Cardiac septum (tissue), 1 donor: ENCODE data around the gene FNTB. TPM values are rescaled to one million over a fixed set of nuclear protein-coding genes. Genes with fewer than 3 reads are reported as not detected.
A peak's percentile ranks its signal among the peaks of the same experiment; 100 is the strongest.

ENCODE experiments used
- DNase-seq: peaks from one replicate; pipeline ENCODE4 v3.0.0-alpha.2; 2020; ENCODE audit warnings: low spot score
- intact Hi-C: fragments of 100-400 bp; cut with DNase I; formaldehyde crosslinking; loops from one replicate; pipeline ENCODE4 v1.14.0; 2022
- long read RNA-seq: library from polyadenylated mRNA; unstranded; transcript quantifications from one replicate; pipeline ENCODE4 v2.0.0, GENCODE V29; 2021
- total RNA-seq: library from RNA; stranded (reverse); fragmentation: NEBNext Ultra II Directional; extraction: Animal tissue kit (Norgen Biotek cat#: 25700); gene quantifications from one replicate; pipeline ENCODE4 v1.2.1, GENCODE V29; 2021
- donor health status: DM: no; HTN: no; CAD: no.

Gene FNTB
- total RNA-seq: 18.7 TPM
- long read RNA-seq, transcript FNTB-208 (3 exons, 530 nt): minor isoform, 6 of 35 reads
- long read RNA-seq, transcript FNTB-201 (12 exons, 2,834 nt): major isoform, 21 of 35 reads
- long read RNA-seq, partial matches to known transcripts: 2 of 35 reads
- long read RNA-seq, other reads (novel, unspliced or antisense): 5 of 35 reads

- DNase-seq: peak; percentile 99
Measured at GRCh38 chr14:64986648-64987437, at the start of gene FNTB. FNTB (plus strand) TSS chr14:64986895; CDS start chr14:64986954, 59 bp downstream.

GRCh38 chr14:64937171-64937820, 49.4 kb upstream of the FNTB start:
- no peak for DNase-seq
- intact Hi-C loops: no loop called here

More at GRCh38 chr14:64986648-64987437, at the start of gene FNTB:
- intact Hi-C loops: loop anchor here (2.0 kb wide), 3 partner anchors 34 to 426 kb away; partner anchors contain the start of genes FUT8 and MAX

GRCh38 chr14:64937821-64938193, 48.9 kb upstream of the FNTB start:
- intact Hi-C loops: no loop called here
- DNase-seq: no peak

GRCh38 chr14:64938972-64939816, 47.5 kb upstream of the FNTB start:
- intact Hi-C loops: no loop called here
- DNase-seq: peak; percentile 19

GRCh38 chr14:64939817-64940190, 46.9 kb upstream of the FNTB start:
- intact Hi-C loops: no loop called here
- DNase-seq: no peak

- no peak for DNase-seq
- intact Hi-C loops: no loop called here
Measured at GRCh38 chr14:64940336-64940910, 46.3 kb upstream of the FNTB start.

- peak; percentile 68 for DNase-seq
- intact Hi-C loops: no loop called here
Measured at GRCh38 chr14:64942531-64943111, 44.1 kb upstream of the FNTB start, which contains the start of gene GPX2. GPX2 (minus strand) TSS chr14:64942745; CDS start chr14:64942726, 19 bp downstream.

- intact Hi-C loops: no loop called here
- no peak for DNase-seq
Measured at GRCh38 chr14:64943556-64943955, 43.1 kb upstream of the FNTB start.

- intact Hi-C loops: no loop called here
- peak; percentile 7 for DNase-seq
Measured at GRCh38 chr14:64944041-64944440, 42.7 kb upstream of the FNTB start.

- intact Hi-C loops: no loop called here
- DNase-seq: no peak
Measured at GRCh38 chr14:64944861-64945260, 41.8 kb upstream of the FNTB start.

GRCh38 chr14:64945431-64946178, 41.1 kb upstream of the FNTB start:
- DNase-seq: peak; percentile 54
- intact Hi-C loops: no loop called here

GRCh38 chr14:64946310-64947045, 40.2 kb upstream of the FNTB start:
- peak; percentile 57 for DNase-seq
- intact Hi-C loops: no loop called here

GRCh38 chr14:64947710-64948611, 38.7 kb upstream of the FNTB start:
- intact Hi-C loops: no loop called here
- peak; percentile 84 for DNase-seq

- peak; percentile 54 for DNase-seq
- intact Hi-C loops: no loop called here
Measured at GRCh38 chr14:64948612-64949210, 38.0 kb upstream of the FNTB start.

- intact Hi-C loops: no loop called here
- DNase-seq: peak; percentile 88
Measured at GRCh38 chr14:64950889-64951288, 35.8 kb upstream of the FNTB start.

- DNase-seq: no peak
- intact Hi-C loops: no loop called here
Measured at GRCh38 chr14:64951291-64951690, 35.4 kb upstream of the FNTB start.
